H9 (cell line): ENCODE results near the gene STX2. TPM values are rescaled to one million over a fixed set of nuclear protein-coding genes. Genes with fewer than 3 reads are reported as not detected.

Experiments used
- DNase-seq: peaks from one replicate; pipeline ENCODE4 v3.0.0-alpha.2; 2017
- H2AFZ ChIP-seq: one replicate; pipeline ENCODE4 v1.6.1; 2013; ENCODE audit warnings: mild to moderate bottlenecking, low read length, control low read depth, moderate library complexity
- H2AK5ac ChIP-seq: 2 replicates; pipeline ENCODE4 v1.6.1; 2013; ENCODE audit warnings: low read length, control low read depth, mixed read lengths; ENCODE audit not compliant: insufficient read length
- H2BK120ac ChIP-seq: one replicate; pipeline ENCODE4 v1.6.1; 2013; ENCODE audit warnings: low read depth, mild to moderate bottlenecking, low read length, control low read depth, inconsistent platforms; ENCODE audit not compliant: poor library complexity, severe bottlenecking
- H2BK12ac ChIP-seq: 2 replicates; pipeline ENCODE4 v1.6.1; 2013; ENCODE audit warnings: low read length, control low read depth, mixed read lengths, low read depth; ENCODE audit not compliant: insufficient read length
- H2BK15ac ChIP-seq: 2 replicates; pipeline ENCODE4 v1.6.1; 2013; ENCODE audit warnings: low read depth, low read length, control low read depth
- H2BK20ac ChIP-seq: one replicate; pipeline ENCODE4 v1.6.1; 2013; ENCODE audit warnings: low read depth, mild to moderate bottlenecking, low read length, control low read depth, inconsistent platforms; ENCODE audit not compliant: poor library complexity, severe bottlenecking
- H2BK5ac ChIP-seq: 2 replicates; pipeline ENCODE4 v1.6.1; 2013; ENCODE audit warnings: low read length, control low read depth, mixed read lengths; ENCODE audit not compliant: insufficient read length
- H3K14ac ChIP-seq: 2 replicates; pipeline ENCODE4 v1.6.1; 2013; ENCODE audit warnings: low read length, control low read depth; ENCODE audit not compliant: insufficient read depth
- H3K18ac ChIP-seq: 2 replicates; pipeline ENCODE4 v1.6.1; 2013; ENCODE audit warnings: low read depth, mild to moderate bottlenecking, mixed read lengths, low read length, control low read depth; ENCODE audit not compliant: insufficient read length
- H3K23ac ChIP-seq: 2 replicates; pipeline ENCODE4 v1.6.1; 2013; ENCODE audit warnings: low read length, control low read depth, mixed read lengths, low read depth; ENCODE audit not compliant: insufficient read length
- H3K23me2 ChIP-seq: 2 replicates; pipeline ENCODE4 v1.6.1; 2013; ENCODE audit warnings: low read depth, mild to moderate bottlenecking, mixed read lengths, low read length, control low read depth; ENCODE audit not compliant: insufficient read length, poor library complexity, severe bottlenecking
- H3K27ac ChIP-seq: 2 replicates; pipeline ENCODE4 v1.5.1; 2013; ENCODE audit warnings: low read length, control low read depth, mixed read lengths, low read depth; ENCODE audit not compliant: insufficient read length
- H3K27me3 ChIP-seq: 2 replicates; pipeline ENCODE4 v1.6.1; 2013; ENCODE audit warnings: low read length, control low read depth, inconsistent platforms; ENCODE audit not compliant: insufficient read depth
- H3K4ac ChIP-seq: 2 replicates; pipeline ENCODE4 v1.6.1; 2013; ENCODE audit warnings: low read depth, mild to moderate bottlenecking, control low read depth, inconsistent platforms, low read length, moderate library complexity
- H3K4me1 ChIP-seq: 2 replicates; pipeline ENCODE4 v1.6.1; 2013; ENCODE audit warnings: low read length, control low read depth, inconsistent platforms; ENCODE audit not compliant: insufficient read depth
- H3K4me2 ChIP-seq: 2 replicates; pipeline ENCODE4 v1.6.1; 2013; ENCODE audit warnings: low read length, control low read depth, mixed read lengths; ENCODE audit not compliant: insufficient read length, insufficient read depth
- H3K56ac ChIP-seq: 2 replicates; pipeline ENCODE4 v1.6.1; 2013; ENCODE audit warnings: low read depth, mild to moderate bottlenecking, mixed read lengths, low read length, control low read depth; ENCODE audit not compliant: insufficient read length
- H3K79me1 ChIP-seq: 2 replicates; pipeline ENCODE4 v1.6.1; 2013; ENCODE audit warnings: low read depth, mild to moderate bottlenecking, moderate library complexity, low read length, control low read depth, inconsistent platforms; ENCODE audit not compliant: insufficient read depth, poor library complexity, severe bottlenecking
- H3K79me2 ChIP-seq: 2 replicates; pipeline ENCODE4 v1.6.1; 2013; ENCODE audit warnings: low read length, control low read depth, inconsistent platforms; ENCODE audit not compliant: insufficient read depth
- H3K9ac ChIP-seq: 2 replicates; pipeline ENCODE4 v1.6.1; 2013; ENCODE audit warnings: low read length, control low read depth, mixed read lengths; ENCODE audit not compliant: insufficient read length; ENCODE audit errors: extremely low read depth
- H3K9me3 ChIP-seq: one replicate; pipeline ENCODE4 v1.6.1; 2013; ENCODE audit warnings: low read depth, low read length, inconsistent platforms; ENCODE audit not compliant: control insufficient read depth
- H3T11ph ChIP-seq: one replicate; pipeline ENCODE4 v1.6.1; 2013; ENCODE audit warnings: mild to moderate bottlenecking, low read length, control low read depth, inconsistent platforms
- H4K20me1 ChIP-seq: one replicate; pipeline ENCODE4 v1.6.1; 2013; ENCODE audit not compliant: control insufficient read depth, insufficient read length, insufficient read depth
- H4K5ac ChIP-seq: 2 replicates; pipeline ENCODE4 v1.6.1; 2013; ENCODE audit warnings: low read depth, mild to moderate bottlenecking, mixed read lengths, low read length, control low read depth; ENCODE audit not compliant: insufficient read length
- H4K8ac ChIP-seq: replicated peaks from 2 replicates; pipeline ENCODE4 v1.6.1; 2013; ENCODE audit warnings: low read length, control low read depth, mixed read lengths, low read depth; ENCODE audit not compliant: insufficient read length
- H4K91ac ChIP-seq: 2 replicates; pipeline ENCODE4 v1.6.1; 2013; ENCODE audit warnings: low read depth, mild to moderate bottlenecking, moderate library complexity, mixed read lengths, low read length, control low read depth; ENCODE audit not compliant: insufficient read length
- H3K27ac Mint-ChIP-seq, 3 experiments: 2 replicates in 2 of 3; 3 replicates in 1 of 3; pipeline ENCODE4 v1.8.0; 2020 to 2021; ENCODE audit warnings: mixed read lengths in 3 of 3, mild to moderate bottlenecking in 1 of 3, moderate library complexity in 1 of 3
- H3K27me3 Mint-ChIP-seq: 2 replicates; pipeline ENCODE4 v1.8.0; 2021; ENCODE audit warnings: low read depth, mild to moderate bottlenecking, moderate library complexity, mixed read lengths
- H3K36me3 Mint-ChIP-seq, 3 experiments: 2 replicates in 2 of 3; 3 replicates in 1 of 3; pipeline ENCODE4 v1.8.0; 2020 to 2021; ENCODE audit warnings: low read depth in 3 of 3, mixed read lengths in 3 of 3; ENCODE audit not compliant: insufficient read depth in 1 of 3
- H3K4me1 Mint-ChIP-seq, 2 experiments: 2 replicates each; pipeline ENCODE4 v1.8.0; 2020; ENCODE audit warnings: mixed read lengths in 2 of 2
- H3K4me3 Mint-ChIP-seq, 2 experiments: 2 replicates in 1 of 2; 3 replicates in 1 of 2; pipeline ENCODE4 v1.8.0; 2020 to 2021; ENCODE audit warnings: mild to moderate bottlenecking in 2 of 2, mixed read lengths in 2 of 2, moderate library complexity in 1 of 2
- H3K9me3 Mint-ChIP-seq, 2 experiments: 2 replicates in 1 of 2; 3 replicates in 1 of 2; pipeline ENCODE4 v1.8.0; 2020; ENCODE audit warnings: mild to moderate bottlenecking in 2 of 2, mixed read lengths in 2 of 2, moderate library complexity in 1 of 2
- CTCF ChIP-seq: fragments of 200-600 bp; sonication (generic); conservative IDR thresholded peaks from 3 replicates; pipeline ENCODE4 v1.8.0; 2021; ENCODE audit warnings: antibody characterized with exemption, mild to moderate bottlenecking
- WGBS: extraction: QIAGEN DNeasy Blood & Tissue Kit; methylation state at CpG from one replicate; pipeline ENCODE4 v1.1.7; 2013; ENCODE audit warnings: missing lambda C conversion rate, low lambda C conversion rate, mixed read lengths; ENCODE audit not compliant: insufficient read length; ENCODE audit errors: extremely low coverage; 5-methylcytosine and 5-hydroxymethylcytosine counted together
- total RNA-seq: library from RNA; stranded (reverse); gene quantifications from 2 replicates; pipeline ENCODE4 v1.2.1, GENCODE V29; 2021

STX2 gene
- total RNA-seq, 1 experiment from 2014 or later, result 19.4 TPM

DNA sequence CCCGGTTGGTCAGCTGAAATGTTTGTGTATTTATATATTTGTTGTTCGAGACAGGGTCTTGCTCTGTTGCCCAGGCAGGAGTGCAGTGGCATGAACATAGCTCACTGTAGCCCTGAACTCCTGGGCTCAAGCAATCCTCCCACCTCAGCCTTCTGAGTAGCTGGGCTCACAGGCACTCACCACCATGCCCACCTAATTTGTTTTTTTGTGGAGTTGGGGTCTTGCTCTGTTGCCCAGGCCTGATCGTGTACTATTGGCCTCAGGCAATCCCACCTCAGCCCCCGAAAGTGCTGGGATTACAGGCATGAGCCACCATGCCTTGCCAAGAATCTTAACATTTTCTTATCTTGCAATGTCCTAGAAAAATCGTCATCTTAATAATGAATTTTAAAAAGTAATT is 36.1 kb upstream of the STX2 start:
- WGBS, result no CpG with 5 or more reads among the region's 5 CpGs
- TF ChIP-seq CTCF, result no peak
- no peak overlapping the region for H2BK120ac ChIP-seq
- no peak overlapping the region for H4K8ac ChIP-seq
- Mint-ChIP-seq H3K4me1 (peaks cover 60 to 70% of the 10 kb centered on the region in 2 experiments), H3K27me3 (no peaks in the 10 kb centered on the region; the same call in 1 of the 2 replicates), H3K27ac (peak overlapping the region; percentile 53 to 91 (median 74); a peak in 3 of 7 replicates), H3K9me3 (peaks cover 0 to 2% of the 10 kb centered on the region in 2 experiments; a peak in 1 of 5 replicates), H3K4me3 (peak overlapping the region; percentile 92 to 99), H3K36me3 (peaks cover 43 to 55% (median 52%) of the 10 kb centered on the region in 3 experiments)
- H3K27ac ChIP-seq, result no peak overlapping the region
- no peak overlapping the region for H4K5ac ChIP-seq
- H3K27me3 ChIP-seq, result no peaks in the 10 kb centered on the region
- no peak overlapping the region for H3K9ac ChIP-seq
- H3K56ac ChIP-seq, result no peak overlapping the region
- no peak overlapping the region for H2BK20ac ChIP-seq
- H3K18ac ChIP-seq, result no peak overlapping the region
- no peak overlapping the region for H3K4ac ChIP-seq
- no peak overlapping the region for H3T11ph ChIP-seq
- no peak for DNase-seq
- peaks cover 12% of the 10 kb centered on the region for H3K23me2 ChIP-seq
- no peak overlapping the region for H2AK5ac ChIP-seq
- peaks cover 2% of the 10 kb centered on the region; the same call in 1 of the 2 replicates for H3K4me1 ChIP-seq
- no peaks in the 10 kb centered on the region for H3K9me3 ChIP-seq
- H3K4me2 ChIP-seq, result no peak overlapping the region
- no peak overlapping the region for H3K23ac ChIP-seq
- no peak overlapping the region for H2BK15ac ChIP-seq
- no peak overlapping the region for H2BK12ac ChIP-seq
- no peak overlapping the region for H3K14ac ChIP-seq
- H4K91ac ChIP-seq, result no peak overlapping the region
- H2AFZ ChIP-seq, result no peak overlapping the region
- H4K20me1 ChIP-seq, result peaks cover 5% of the 10 kb centered on the region
- H3K79me2 ChIP-seq, result peaks cover 13% of the 10 kb centered on the region; the same call in 1 of the 2 replicates
- no peaks in the 10 kb centered on the region for H3K79me1 ChIP-seq
- H2BK5ac ChIP-seq, result no peak overlapping the region
